ENCODE data around the gene PPM1F.
"Not testable (repeated sequence)": the region's sequence is repeated elsewhere in the genome, so short reads cannot be mapped to it uniquely, and the experiment has no call there.

Gene PPM1F

GRCh38 chr22:21939935-21940334, 12.7 kb downstream of the PPM1F start:
- not testable (repeated sequence) for DNase-seq

GRCh38 chr22:21939461-21939913, 13.2 kb downstream of the PPM1F start:
- no peak for DNase-seq

- no peak for DNase-seq
Observed at GRCh38 chr22:21938906-21939305, 13.7 kb downstream of the PPM1F start.

GRCh38 chr22:21938071-21938822, 14.4 kb downstream of the PPM1F start:
- peak; percentile 88 for DNase-seq

GRCh38 chr22:21937821-21938070, 14.9 kb downstream of the PPM1F start:
- no peak for DNase-seq

GRCh38 chr22:21937041-21937820, 15.4 kb downstream of the PPM1F start:
- DNase-seq, result no peak

- no peak for DNase-seq
Observed at GRCh38 chr22:21936151-21936775, 16.4 kb downstream of the PPM1F start.

- no peak for DNase-seq
Observed at GRCh38 chr22:21933910-21934309, 18.7 kb downstream of the PPM1F start.

GRCh38 chr22:21933413-21933812, 19.2 kb downstream of the PPM1F start:
- DNase-seq, result no peak

- no peak for DNase-seq
Observed at GRCh38 chr22:21932347-21932746, 20.3 kb downstream of the PPM1F start.

- no peak for DNase-seq
Observed at GRCh38 chr22:21931056-21931455, 21.6 kb downstream of the PPM1F start.

GRCh38 chr22:21929253-21929652, 23.4 kb downstream of the PPM1F start:
- no peak for DNase-seq

GRCh38 chr22:21928048-21928447, 24.6 kb downstream of the PPM1F start:
- no peak for DNase-seq

- no peak for DNase-seq
Observed at GRCh38 chr22:21927174-21927823, 25.3 kb downstream of the PPM1F start.

- DNase-seq, result no peak
Observed at GRCh38 chr22:21926728-21927127, 25.9 kb downstream of the PPM1F start.

- no peak for DNase-seq
Observed at GRCh38 chr22:21923163-21923561, 29.5 kb downstream of the PPM1F start.

GRCh38 chr22:21922370-21923162, 30.1 kb downstream of the PPM1F start:
- DNase-seq, result no peak

GRCh38 chr22:21921729-21922128, 30.9 kb downstream of the PPM1F start:
- DNase-seq, result no peak

- no peak for DNase-seq
Observed at GRCh38 chr22:21921184-21921721, 31.4 kb downstream of the PPM1F start.

GRCh38 chr22:21920341-21921183, 32.1 kb downstream of the PPM1F start:
- DNase-seq, result no peak

GRCh38 chr22:21919526-21920307, 32.9 kb downstream of the PPM1F start:
- no peak for DNase-seq

Measured in activated naive CD4-positive, alpha-beta T cell treated with anti-CD3 and anti-CD28 coated beads, Interleukin-2, amount 50 U/mL, for 16 hours (primary cell).